ENCODE results near the gene FOXL1.

Gene FOXL1

DNA sequence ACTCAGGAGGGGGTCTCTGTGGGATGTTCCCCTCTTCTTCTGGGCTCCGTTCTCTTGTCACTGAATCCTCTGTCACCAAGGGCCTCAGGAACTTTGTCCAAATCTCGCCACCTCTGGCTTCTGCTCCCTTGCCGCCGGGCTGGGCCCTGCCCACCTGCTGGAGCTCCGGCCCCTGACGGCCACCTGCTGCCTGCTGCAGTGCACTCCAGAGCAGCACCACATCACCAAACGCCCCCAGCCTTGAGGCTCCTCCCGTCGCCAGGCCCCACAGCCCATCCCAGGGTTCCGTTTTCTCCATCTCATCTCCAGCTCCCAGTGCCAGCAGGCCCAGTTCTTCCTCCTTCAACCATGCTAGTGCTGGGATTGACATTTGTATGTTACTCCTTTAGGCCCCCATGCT, 43.6 kb downstream of the FOXL1 start:
- H3K27ac ChIP-seq, result no peak overlapping the region
- H3K4me3 ChIP-seq, result no peak overlapping the region

DNA sequence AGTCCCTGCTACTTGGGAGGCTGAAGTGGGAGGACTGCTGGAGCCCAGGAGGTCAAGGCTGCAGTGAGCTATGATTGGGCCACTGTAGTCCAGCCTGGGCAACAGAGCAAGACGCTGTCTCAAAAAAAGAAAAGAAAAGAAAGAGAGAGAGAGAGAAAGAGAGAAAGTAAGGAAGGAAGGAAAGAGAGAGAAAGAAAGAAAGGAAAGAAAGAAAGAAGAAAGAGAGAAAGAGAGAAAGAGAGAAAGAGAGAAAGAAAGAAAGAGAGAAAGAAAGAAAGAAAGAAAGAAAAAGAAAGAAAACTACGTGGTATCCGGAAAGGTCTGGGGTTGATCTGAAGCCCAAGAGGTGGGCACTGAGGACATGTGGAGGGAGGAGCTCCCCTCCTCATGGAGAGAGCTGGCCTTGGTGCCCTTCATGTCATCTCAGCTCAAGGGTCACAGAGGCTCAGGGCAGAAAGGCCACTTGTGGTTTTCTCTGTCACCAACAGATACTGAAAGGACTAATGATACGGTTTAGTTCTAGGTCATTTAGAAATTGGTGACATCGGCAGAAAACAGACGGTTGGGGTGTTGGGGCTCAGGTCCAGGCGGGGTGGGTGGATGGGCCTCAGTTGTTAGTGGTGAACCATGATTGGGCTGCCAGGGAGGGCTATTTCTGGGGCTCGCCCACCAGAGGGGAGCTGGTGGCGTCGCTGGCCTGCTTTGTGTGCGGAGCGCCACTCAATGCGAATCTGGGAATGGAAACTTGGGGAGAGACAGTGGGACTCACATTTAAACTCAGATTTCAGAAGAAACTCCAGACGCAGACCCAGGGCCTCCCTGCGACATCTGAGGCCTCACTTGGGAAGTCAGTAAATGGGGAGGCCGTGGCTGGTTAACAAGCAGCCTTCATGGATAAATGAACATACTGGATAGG, 44.6 kb downstream of the FOXL1 start:
- Histone ChIP-seq H3K4me3 (no peak overlapping the region), H3K27ac (no peak overlapping the region)

DNA sequence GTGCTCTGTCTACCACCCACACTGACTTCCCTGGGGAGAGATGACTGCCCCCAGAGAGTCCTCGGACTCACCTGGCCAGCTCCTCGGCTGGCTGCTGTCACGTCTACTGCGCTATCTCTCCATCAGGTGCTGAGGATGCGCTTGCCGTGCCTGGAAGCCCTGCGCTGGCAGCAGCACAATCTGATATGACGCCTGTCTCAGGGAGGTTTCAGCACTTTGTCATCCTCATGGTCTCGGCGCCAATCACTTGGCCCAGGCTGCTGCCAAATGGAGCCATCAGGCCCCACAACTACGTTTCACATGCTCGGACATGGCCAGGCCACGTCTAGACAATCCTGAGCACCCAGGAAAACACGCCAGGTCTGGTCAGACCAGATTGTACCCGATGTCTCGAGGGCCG, 46.7 kb downstream of the FOXL1 start:
- no peak overlapping the region for H3K27ac ChIP-seq
- H3K4me3 ChIP-seq, result no peak overlapping the region

DNA sequence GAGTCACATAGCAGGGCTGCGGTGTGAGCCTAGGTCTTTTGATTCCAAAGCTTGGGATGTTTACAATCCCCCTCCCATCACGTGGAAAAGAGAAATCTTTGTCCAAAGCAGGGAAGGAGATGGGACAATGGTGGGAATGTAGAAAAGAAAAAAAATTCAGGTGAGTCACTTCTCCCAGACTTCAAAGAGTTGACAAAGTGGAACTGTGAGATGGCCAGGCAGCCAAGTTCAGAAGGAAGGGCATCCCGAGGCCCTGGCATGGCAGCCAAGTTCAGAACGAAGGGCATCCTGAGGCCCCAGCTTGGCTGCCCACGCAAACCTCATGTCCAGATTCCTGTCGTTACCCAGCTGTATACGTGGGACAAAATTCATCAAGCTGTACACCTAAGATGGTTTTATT, 47.5 kb downstream of the FOXL1 start:
- H3K27ac ChIP-seq, result no peak overlapping the region
- no peak overlapping the region for H3K4me3 ChIP-seq

DNA sequence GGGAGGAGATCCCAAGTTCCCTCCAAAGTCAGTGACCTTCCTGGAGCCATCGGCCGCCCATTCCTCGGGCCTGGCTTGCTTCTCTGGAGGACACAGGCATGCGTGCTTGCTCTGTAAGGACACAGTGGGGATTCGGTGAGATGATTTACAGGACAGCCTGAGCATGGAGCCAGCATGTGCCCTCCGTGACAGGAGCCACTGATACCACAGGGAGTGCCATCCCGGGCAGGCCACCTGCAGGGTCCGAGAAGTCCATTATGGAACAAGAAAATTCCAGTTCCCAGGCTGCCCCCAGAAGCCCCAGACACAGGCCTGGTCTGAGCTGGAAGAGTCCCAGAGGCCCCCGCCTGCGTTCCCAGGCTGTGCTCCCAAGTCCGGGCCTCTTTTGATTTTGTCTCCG, 47.9 kb downstream of the FOXL1 start:
- Histone ChIP-seq H3K27ac (no peak overlapping the region), H3K4me3 (no peak overlapping the region)

DNA sequence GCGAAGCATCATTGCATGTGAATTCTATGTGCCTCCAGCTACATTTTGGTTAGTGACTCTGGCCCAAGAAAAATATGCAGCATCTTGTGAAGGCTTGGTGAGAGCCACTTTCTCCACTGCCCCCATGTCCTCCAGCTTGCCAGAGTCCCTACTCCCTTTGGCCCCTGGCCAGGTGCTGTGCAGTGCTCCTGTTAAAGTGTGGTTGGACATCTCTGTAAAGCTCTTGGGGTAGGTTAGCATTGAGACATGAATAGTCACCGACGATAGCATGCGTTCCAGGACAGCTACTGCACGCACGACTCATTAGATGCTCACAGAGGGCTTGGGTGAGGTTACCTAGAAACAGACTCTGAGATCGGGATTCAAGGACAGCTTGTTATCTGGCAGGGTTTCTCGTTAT, 48.6 kb downstream of the FOXL1 start:
- H3K4me3 ChIP-seq, result no peak overlapping the region
- H3K27ac ChIP-seq, result no peak overlapping the region

DNA sequence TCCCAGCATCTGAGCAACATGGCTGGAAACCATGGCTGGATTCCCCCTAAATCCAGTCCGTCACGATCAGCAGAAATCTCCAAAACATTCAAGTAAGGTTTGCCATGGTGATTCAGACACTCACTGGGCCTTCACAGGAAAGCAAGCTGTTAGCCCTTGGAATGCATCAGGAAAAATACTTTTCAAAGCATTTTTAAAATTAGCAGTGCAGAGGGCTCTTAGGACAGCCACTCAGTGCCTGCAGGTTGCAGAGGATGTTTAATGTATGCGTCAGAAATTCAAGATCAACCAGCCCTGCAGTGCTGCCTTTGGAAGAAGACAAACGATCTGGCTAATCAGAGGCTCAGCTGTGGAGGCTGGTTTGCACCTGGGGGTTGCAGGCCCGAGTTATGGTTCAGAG, 50.3 kb downstream of the FOXL1 start:
- H3K4me3 ChIP-seq, result no peak overlapping the region
- no peak overlapping the region for H3K27ac ChIP-seq

DNA sequence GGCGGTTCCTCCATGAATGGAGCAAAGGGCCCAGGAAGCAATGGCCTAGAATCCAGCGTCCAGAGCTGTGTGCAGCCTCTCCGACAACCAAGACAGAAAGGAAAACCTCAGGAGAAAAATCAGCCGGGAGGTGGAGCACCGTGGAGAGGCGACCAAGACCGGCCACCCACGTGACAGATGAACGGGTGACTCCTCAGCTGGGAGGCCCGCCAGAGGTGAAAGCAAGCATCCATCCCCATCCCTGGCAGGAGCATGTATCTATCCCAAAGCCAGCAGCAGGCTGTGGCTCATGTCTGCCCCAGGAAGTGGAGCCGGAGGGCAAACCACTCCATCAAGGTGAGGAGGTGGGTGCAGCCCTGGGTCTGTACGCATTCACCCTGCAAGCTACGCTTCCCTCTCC, 52.1 kb downstream of the FOXL1 start:
- Histone ChIP-seq H3K4me3 (no peak overlapping the region), H3K27ac (no peak overlapping the region)

DNA sequence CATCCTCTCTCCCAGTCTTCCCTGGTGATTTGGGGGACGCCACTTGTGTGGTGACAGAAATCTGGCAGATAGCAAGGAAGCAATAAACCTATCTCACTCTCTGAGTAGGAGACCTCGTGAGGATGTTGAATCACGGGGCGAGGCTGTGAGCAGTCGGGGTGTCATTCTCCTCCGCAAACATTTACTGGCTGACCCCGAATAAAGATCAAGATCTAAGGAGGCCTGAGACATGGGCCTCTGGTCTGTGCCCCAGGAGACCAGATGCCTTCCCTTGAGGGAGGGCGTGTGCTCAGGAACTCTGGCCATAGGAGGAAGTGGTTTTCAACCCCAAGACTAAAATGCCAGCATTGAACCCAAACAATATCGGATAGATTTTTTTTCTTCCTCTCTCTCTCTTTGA, 53.1 kb downstream of the FOXL1 start:
- Histone ChIP-seq H3K27ac (no peak overlapping the region), H3K4me3 (no peak overlapping the region)

All from skin epidermis (tissue), 12 donors.